ENCODE results near the gene RNF217.

The RNF217 gene

GRCh38 chr6:125075741-125076481, 113.7 kb downstream of the RNF217 start:
- no peak overlapping the region for H3K4me2 ChIP-seq (ENCODE audit: insufficient read depth, low read length, poor library complexity, severe bottlenecking)
- H3K79me1 ChIP-seq (ENCODE audit: low read depth, low read length) = no peaks in the 10 kb centered on the region
- no peaks in the 10 kb centered on the region for H3K9me3 ChIP-seq (replicated peaks in 1 of 2; ENCODE audit: control insufficient read depth in 2 of 2, insufficient read depth in 1 of 2, low read depth in 1 of 2, low read length in 2 of 2)
- no peak overlapping the region for H4K8ac ChIP-seq (ENCODE audit: low read depth, low read length)
- H3K27ac ChIP-seq (replicated peaks; ENCODE audit: low read length) = no peak overlapping the region
- H3K14ac ChIP-seq (ENCODE audit: low read length) = no peak overlapping the region
- H2BK12ac ChIP-seq (ENCODE audit: low read length) = no peak overlapping the region
- no peak for DNase-seq (ENCODE audit: low spot score)
- H3K4me1 ChIP-seq (ENCODE audit: control insufficient read depth in 2 of 2, insufficient read depth in 1 of 2, low read depth in 1 of 2, low read length in 2 of 2) = peaks cover 0 to 1% of the 10 kb centered on the region in 2 donors
- WGBS, 2 donors (ENCODE audit: extremely low coverage in 2 of 2, insufficient read length in 2 of 2, insufficient replicate concordance in 1 of 2) = no CpG with 5 or more reads among the region's 4 CpGs
- no peak overlapping the region for H3K18ac ChIP-seq (ENCODE audit: low read length)
- no peak overlapping the region for H2BK5ac ChIP-seq (ENCODE audit: low read length)
- no peak overlapping the region for H3K23ac ChIP-seq (ENCODE audit: low read depth, low read length, poor library complexity)
- no peak overlapping the region for H2BK15ac ChIP-seq (ENCODE audit: low read length)
- no peak overlapping the region for H2AK5ac ChIP-seq (ENCODE audit: low read depth, low read length)
- no peak overlapping the region for H3K9ac ChIP-seq (ENCODE audit: low read depth, low read length, poor library complexity)
- H2AFZ ChIP-seq (ENCODE audit: low read length) = no peak overlapping the region
- no peak overlapping the region for H2BK120ac ChIP-seq (ENCODE audit: low read depth, low read length)
- no peak overlapping the region for H3K4me3 ChIP-seq (ENCODE audit: low read length in 2 of 2)
- H3K4ac ChIP-seq (ENCODE audit: low read length) = no peak overlapping the region
- H4K91ac ChIP-seq (ENCODE audit: low read depth, low read length, poor library complexity) = no peak overlapping the region
- H3K27me3 ChIP-seq (ENCODE audit: control insufficient read depth in 3 of 3, insufficient read depth in 3 of 3, low read depth in 1 of 3, low read length in 3 of 3) = no peaks in the 10 kb centered on the region
- peaks cover 0 to 7% of the 10 kb centered on the region in 2 donors for H3K36me3 ChIP-seq (replicated peaks in 1 of 2; ENCODE audit: control insufficient read depth in 2 of 2, insufficient read depth in 2 of 2, low read length in 2 of 2)

- H3K14ac ChIP-seq (ENCODE audit: low read length) = no peak overlapping the region
- no peak overlapping the region for H2AFZ ChIP-seq (ENCODE audit: low read length)
- H3K4me3 ChIP-seq (ENCODE audit: low read length in 2 of 2) = no peak overlapping the region
- H2AK5ac ChIP-seq (ENCODE audit: low read depth, low read length) = no peak overlapping the region
- H4K8ac ChIP-seq (ENCODE audit: low read depth, low read length) = no peak overlapping the region
- no peak overlapping the region for H2BK12ac ChIP-seq (ENCODE audit: low read length)
- no peaks in the 10 kb centered on the region for H3K79me1 ChIP-seq (ENCODE audit: low read depth, low read length)
- H2BK5ac ChIP-seq (ENCODE audit: low read length) = no peak overlapping the region
- H3K23ac ChIP-seq (ENCODE audit: low read depth, low read length, poor library complexity) = no peak overlapping the region
- WGBS, 2 donors (ENCODE audit: extremely low coverage in 2 of 2, insufficient read length in 2 of 2, insufficient replicate concordance in 1 of 2) = no CpG with 5 or more reads among the region's 3 CpGs
- H3K18ac ChIP-seq (ENCODE audit: low read length) = no peak overlapping the region
- H3K9ac ChIP-seq (ENCODE audit: low read depth, low read length, poor library complexity) = no peak overlapping the region
- H2BK15ac ChIP-seq (ENCODE audit: low read length) = no peak overlapping the region
- no peaks in the 10 kb centered on the region for H3K27me3 ChIP-seq (ENCODE audit: control insufficient read depth in 3 of 3, insufficient read depth in 3 of 3, low read depth in 1 of 3, low read length in 3 of 3)
- no peak for DNase-seq (ENCODE audit: low spot score)
- H2BK120ac ChIP-seq (ENCODE audit: low read depth, low read length) = no peak overlapping the region
- H3K9me3 ChIP-seq (replicated peaks in 1 of 2; ENCODE audit: control insufficient read depth in 2 of 2, insufficient read depth in 1 of 2, low read depth in 1 of 2, low read length in 2 of 2) = no peaks in the 10 kb centered on the region
- H3K4ac ChIP-seq (ENCODE audit: low read length) = no peak overlapping the region
- no peak overlapping the region for H3K27ac ChIP-seq (replicated peaks; ENCODE audit: low read length)
- H4K91ac ChIP-seq (ENCODE audit: low read depth, low read length, poor library complexity) = no peak overlapping the region
- H3K4me2 ChIP-seq (ENCODE audit: insufficient read depth, low read length, poor library complexity, severe bottlenecking) = no peak overlapping the region
- peaks cover 0 to 7% of the 10 kb centered on the region in 2 donors for H3K36me3 ChIP-seq (replicated peaks in 1 of 2; ENCODE audit: control insufficient read depth in 2 of 2, insufficient read depth in 2 of 2, low read length in 2 of 2)
- H3K4me1 ChIP-seq (ENCODE audit: control insufficient read depth in 2 of 2, insufficient read depth in 1 of 2, low read depth in 1 of 2, low read length in 2 of 2) = peaks cover 0 to 1% of the 10 kb centered on the region in 2 donors
Observed at GRCh38 chr6:125076482-125076742, 114.2 kb downstream of the RNF217 start.

- H3K4me1 ChIP-seq (ENCODE audit: control insufficient read depth in 2 of 2, insufficient read depth in 1 of 2, low read depth in 1 of 2, low read length in 2 of 2) = peaks cover 0 to 1% of the 10 kb centered on the region in 2 donors
- H3K27me3 ChIP-seq (ENCODE audit: control insufficient read depth in 3 of 3, insufficient read depth in 3 of 3, low read depth in 1 of 3, low read length in 3 of 3) = no peaks in the 10 kb centered on the region
- H2BK15ac ChIP-seq (ENCODE audit: low read length) = no peak overlapping the region
- no peaks in the 10 kb centered on the region for H3K9me3 ChIP-seq (replicated peaks in 1 of 2; ENCODE audit: control insufficient read depth in 2 of 2, insufficient read depth in 1 of 2, low read depth in 1 of 2, low read length in 2 of 2)
- H3K27ac ChIP-seq (replicated peaks; ENCODE audit: low read length) = no peak overlapping the region
- H2BK5ac ChIP-seq (ENCODE audit: low read length) = no peak overlapping the region
- no peak overlapping the region for H4K91ac ChIP-seq (ENCODE audit: low read depth, low read length, poor library complexity)
- H3K9ac ChIP-seq (ENCODE audit: low read depth, low read length, poor library complexity) = no peak overlapping the region
- H3K23ac ChIP-seq (ENCODE audit: low read depth, low read length, poor library complexity) = no peak overlapping the region
- no peak overlapping the region for H2BK12ac ChIP-seq (ENCODE audit: low read length)
- no peak overlapping the region for H3K18ac ChIP-seq (ENCODE audit: low read length)
- peaks cover 0 to 7% of the 10 kb centered on the region in 2 donors for H3K36me3 ChIP-seq (replicated peaks in 1 of 2; ENCODE audit: control insufficient read depth in 2 of 2, insufficient read depth in 2 of 2, low read length in 2 of 2)
- no peak overlapping the region for H2BK120ac ChIP-seq (ENCODE audit: low read depth, low read length)
- H3K14ac ChIP-seq (ENCODE audit: low read length) = no peak overlapping the region
- no peak overlapping the region for H4K8ac ChIP-seq (ENCODE audit: low read depth, low read length)
- WGBS, 2 donors (ENCODE audit: extremely low coverage in 2 of 2, insufficient read length in 2 of 2, insufficient replicate concordance in 1 of 2) = no CpG with 5 or more reads among the region's 4 CpGs
- H3K4ac ChIP-seq (ENCODE audit: low read length) = no peak overlapping the region
- no peaks in the 10 kb centered on the region for H3K79me1 ChIP-seq (ENCODE audit: low read depth, low read length)
- no peak overlapping the region for H3K4me2 ChIP-seq (ENCODE audit: insufficient read depth, low read length, poor library complexity, severe bottlenecking)
- no peak overlapping the region for H2AFZ ChIP-seq (ENCODE audit: low read length)
- H2AK5ac ChIP-seq (ENCODE audit: low read depth, low read length) = no peak overlapping the region
- DNase-seq (ENCODE audit: low spot score) = no peak
- H3K4me3 ChIP-seq (ENCODE audit: low read length in 2 of 2) = no peak overlapping the region
Observed at GRCh38 chr6:125077453-125077852, 115.2 kb downstream of the RNF217 start.

- Histone ChIP-seq H2BK5ac (ENCODE audit: low read length) (no peak overlapping the region), H3K79me1 (ENCODE audit: low read depth, low read length) (no peaks in the 10 kb centered on the region), H3K9ac (ENCODE audit: low read depth, low read length, poor library complexity) (no peak overlapping the region), H2AK5ac (ENCODE audit: low read depth, low read length) (no peak overlapping the region), H4K91ac (ENCODE audit: low read depth, low read length, poor library complexity) (no peak overlapping the region), H3K36me3 (replicated peaks in 1 of 2; ENCODE audit: control insufficient read depth in 2 of 2, insufficient read depth in 2 of 2, low read length in 2 of 2) (peaks cover 0 to 13% of the 10 kb centered on the region in 2 donors), H3K4me3 (ENCODE audit: low read length in 2 of 2) (no peak overlapping the region), H2AFZ (ENCODE audit: low read length) (no peak overlapping the region), H2BK120ac (ENCODE audit: low read depth, low read length) (no peak overlapping the region), H3K27ac (replicated peaks; ENCODE audit: low read length) (no peak overlapping the region), H3K14ac (ENCODE audit: low read length) (no peak overlapping the region), H3K4ac (ENCODE audit: low read length) (no peak overlapping the region), H2BK12ac (ENCODE audit: low read length) (no peak overlapping the region), H2BK15ac (ENCODE audit: low read length) (no peak overlapping the region), H3K9me3 (replicated peaks in 1 of 2; ENCODE audit: control insufficient read depth in 2 of 2, insufficient read depth in 1 of 2, low read depth in 1 of 2, low read length in 2 of 2) (no peaks in the 10 kb centered on the region), H3K23ac (ENCODE audit: low read depth, low read length, poor library complexity) (no peak overlapping the region), H4K8ac (ENCODE audit: low read depth, low read length) (no peak overlapping the region), H3K4me1 (ENCODE audit: control insufficient read depth in 2 of 2, insufficient read depth in 1 of 2, low read depth in 1 of 2, low read length in 2 of 2) (peaks cover 0 to 1% of the 10 kb centered on the region in 2 donors), H3K4me2 (ENCODE audit: insufficient read depth, low read length, poor library complexity, severe bottlenecking) (no peak overlapping the region), H3K27me3 (ENCODE audit: control insufficient read depth in 3 of 3, insufficient read depth in 3 of 3, low read depth in 1 of 3, low read length in 3 of 3) (no peaks in the 10 kb centered on the region), H3K18ac (ENCODE audit: low read length) (no peak overlapping the region)
- no CpG with 5 or more reads among the region's 5 CpGs for WGBS, 2 donors (ENCODE audit: extremely low coverage in 2 of 2, insufficient read length in 2 of 2, insufficient replicate concordance in 1 of 2)
- DNase-seq (ENCODE audit: low spot score) = no peak
Observed at GRCh38 chr6:125078602-125079321, 116.5 kb downstream of the RNF217 start.

All from neuronal stem cell (in vitro differentiated cells).